ENCODE results near the gene FZD7. TPM values are rescaled to one million over a fixed set of nuclear protein-coding genes. Genes with fewer than 3 reads are reported as not detected.

FZD7 gene
- total RNA-seq, 2 donors from 2014 or later, result 0.30 to 1.0 TPM

DNA sequence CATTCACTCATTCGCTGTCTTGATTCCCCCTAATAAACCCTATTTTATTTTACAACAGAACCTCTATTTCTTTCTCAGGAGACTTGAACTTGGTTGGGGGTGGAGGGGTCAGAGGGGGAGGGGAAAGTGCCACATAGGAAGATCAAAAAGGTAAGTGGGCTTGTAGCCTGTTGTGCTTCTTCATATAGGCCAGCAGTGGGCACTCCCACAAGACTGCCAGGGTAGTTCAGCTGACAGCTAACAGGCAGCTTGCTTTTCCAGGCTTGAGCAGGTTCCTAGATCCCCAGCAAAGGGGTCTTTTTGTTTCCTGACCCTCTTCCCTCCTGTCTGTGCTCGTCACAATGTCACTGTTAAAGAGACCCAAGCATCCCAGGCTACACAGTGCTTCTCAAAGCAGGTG, 38.6 kb downstream of the FZD7 start:
- no peaks in the 10 kb centered on the region for H3K9me3 Mint-ChIP-seq
- no peak overlapping the region for H3K27ac Mint-ChIP-seq
- ATAC-seq (no peak), DNase-seq (ENCODE audit: low spot score in 2 of 2) (no peak)
- no peaks in the 10 kb centered on the region for H3K36me3 Mint-ChIP-seq

DNA sequence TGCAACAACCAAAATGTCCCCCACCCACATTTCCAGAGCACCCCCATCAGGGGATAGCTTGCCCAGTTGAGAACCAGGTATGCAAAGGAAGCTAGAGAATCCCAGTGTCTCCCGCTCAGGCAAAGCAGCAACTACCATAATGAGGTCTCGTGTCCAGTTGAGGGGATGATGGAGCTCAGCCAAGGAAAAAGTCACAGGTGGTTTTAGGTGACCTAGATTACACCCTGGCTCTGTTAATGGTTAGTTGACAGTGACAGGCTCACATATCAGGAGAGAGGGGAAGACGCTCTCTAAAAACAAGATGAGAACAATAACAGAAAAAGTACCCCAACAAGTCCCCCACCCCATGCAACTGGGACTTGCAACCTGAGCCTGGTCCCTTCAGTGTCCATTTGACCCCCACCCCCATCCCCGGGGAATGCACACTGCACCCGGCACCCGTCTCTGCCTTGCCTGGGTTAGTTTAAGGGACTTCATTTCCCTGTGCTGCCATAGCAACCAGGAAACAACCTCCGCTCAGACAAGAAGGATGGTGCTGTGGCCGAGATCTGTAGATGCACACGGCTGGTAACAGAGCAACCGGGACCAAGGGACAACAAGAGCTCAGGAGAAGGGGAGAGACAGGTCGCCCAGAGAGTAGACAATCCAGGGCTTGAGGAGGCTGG, 39.2 kb downstream of the FZD7 start, which contains the start of gene KIAA2012:
Gene KIAA2012, plus strand, starts transcription at position 519 of the 665 bp plus-strand sequence. CDS start 373 bp downstream, outside the sequence.
- DNase-seq (ENCODE audit: low spot score in 2 of 2) (no peak), ATAC-seq (no peak)
- Mint-ChIP-seq H3K9me3 (no peaks in the 10 kb centered on the region), H3K27ac (no peak within 1 kb of the TSS), H3K36me3 (no peaks in the 10 kb centered on the region)

DNA sequence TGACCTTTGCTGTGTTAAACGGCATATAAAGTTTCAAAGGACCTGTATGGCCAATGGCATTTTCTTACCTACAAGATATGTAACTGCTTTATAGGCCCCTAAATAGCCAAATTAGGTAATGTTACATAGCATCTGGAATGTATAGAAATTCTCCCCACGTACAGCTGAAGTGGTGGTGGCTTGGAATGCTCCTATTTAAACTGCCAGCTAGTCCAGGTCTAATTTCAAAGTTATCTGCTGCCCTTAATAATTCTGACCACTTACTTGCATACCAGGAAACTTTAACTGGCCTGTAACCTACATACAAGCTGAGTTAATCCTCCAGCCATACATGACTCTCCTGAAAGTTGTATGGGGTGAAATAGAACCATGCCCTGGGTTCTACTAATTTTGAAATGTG, 40.7 kb downstream of the FZD7 start:
- Mint-ChIP-seq H3K27ac (no peak overlapping the region), H3K36me3 (no peaks in the 10 kb centered on the region)
- no peak for ATAC-seq

DNA sequence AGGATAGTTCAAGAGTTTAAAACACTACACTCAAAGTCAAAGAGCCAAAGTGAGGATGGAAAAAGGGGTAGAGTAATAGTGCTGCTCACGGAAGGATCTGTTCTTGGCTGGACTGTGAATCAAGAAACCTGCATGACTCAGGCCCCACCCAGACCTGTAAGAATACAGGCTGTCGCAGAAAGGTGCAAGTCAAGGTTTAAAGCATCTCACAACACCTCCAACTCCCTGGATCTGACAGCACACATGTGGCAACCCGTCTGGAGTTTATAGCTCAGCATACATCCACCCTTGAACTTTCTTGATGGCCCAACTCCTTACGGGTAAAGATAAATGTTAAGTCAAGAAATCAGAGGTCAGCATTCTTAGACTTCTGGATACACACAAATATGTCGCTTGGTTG, 45.7 kb downstream of the FZD7 start:
- no peak for DNase-seq (ENCODE audit: low spot score in 2 of 2)
- no peak for ATAC-seq
- peaks cover 0 to 3% of the 10 kb centered on the region in 2 donors for H3K9me3 Mint-ChIP-seq
- H3K27ac Mint-ChIP-seq, result no peak overlapping the region
- H3K36me3 Mint-ChIP-seq, result no peaks in the 10 kb centered on the region

More for the DNA sequence above, 40.7 kb downstream of the FZD7 start:
- H3K9me3 Mint-ChIP-seq, result no peaks in the 10 kb centered on the region
- no peak for DNase-seq (ENCODE audit: low spot score in 2 of 2)

DNA sequence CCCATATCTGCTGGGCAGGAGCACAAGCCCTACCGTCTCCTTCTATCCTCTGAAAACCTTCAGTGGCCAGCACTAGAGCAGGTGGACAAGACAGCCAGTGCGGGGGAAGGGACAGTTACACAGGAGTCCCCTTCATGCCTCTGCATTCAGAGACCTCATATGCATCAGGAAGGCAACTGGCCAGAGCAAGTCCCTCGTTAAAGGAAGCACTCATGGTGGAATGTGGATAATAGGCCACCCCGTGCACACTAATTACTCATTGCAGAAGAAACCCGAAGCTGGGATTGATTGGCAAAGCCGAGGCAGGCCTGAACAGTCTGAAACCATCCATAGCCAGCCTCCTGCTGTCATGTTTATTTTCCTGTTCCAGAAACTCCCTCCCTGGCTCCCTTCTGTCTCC, 50.6 kb downstream of the FZD7 start:
- ATAC-seq, result no peak
- peaks cover 0 to 3% of the 10 kb centered on the region in 2 donors for H3K9me3 Mint-ChIP-seq

More for the DNA sequence above, 50.6 kb downstream of the FZD7 start:
- H3K36me3 Mint-ChIP-seq, result no peaks in the 10 kb centered on the region
- H3K27ac Mint-ChIP-seq, result no peak overlapping the region
- DNase-seq (ENCODE audit: low spot score in 2 of 2), result no peak

Other genes with a start within 250 kb of the FZD7 start
- gene CDK15, start 227.3 kb upstream of the FZD7 start, total RNA-seq, result not detected
- not detected for gene KIAA2012, start 39.4 kb downstream of the FZD7 start, total RNA-seq
- 100 to 1,000 TPM; 106 to 121 TPM for gene SUMO1, start 204.7 kb downstream of the FZD7 start, total RNA-seq
- 100 to 1,000 TPM; 112 to 165 TPM for gene NOP58, start 231.9 kb downstream of the FZD7 start, total RNA-seq